Thoracic aorta (tissue), 2 donors: ENCODE results near the gene CPM. TPM values are rescaled to one million over a fixed set of nuclear protein-coding genes. Genes with fewer than 3 reads are reported as not detected.

Experiments used
- ATAC-seq: fragments of 150-250 bp; one replicate; pipeline ENCODE4 v1.8.0; 2017; ENCODE audit warnings: low read depth; ENCODE audit not compliant: insufficient number of reproducible peaks, low FRiP score
- DNase-seq: peaks from one replicate; pipeline ENCODE4 v3.0.0-alpha.2; 2020; ENCODE audit warnings: low spot score
- H3K27ac ChIP-seq, 2 donors: fragments of 200-600 bp; sonication (generic); 1 replicate in 1 of 2; 2 replicates in 1 of 2; pipeline ENCODE4 v1.5.1; 2016; ENCODE audit warnings: mild to moderate bottlenecking in 2 of 2, moderate library complexity in 2 of 2
- H3K27me3 ChIP-seq: fragments of 200-600 bp; sonication (generic); replicated peaks from 2 replicates; pipeline ENCODE4 v1.6.0; 2016; ENCODE audit warnings: mild to moderate bottlenecking; ENCODE audit not compliant: insufficient read depth
- H3K36me3 ChIP-seq: fragments of 200-600 bp; sonication (generic); one replicate; pipeline ENCODE4 v1.5.1; 2016
- H3K4me1 ChIP-seq, 2 donors: fragments of 200-600 bp; sonication (generic); 1 replicate in 1 of 2; 2 replicates in 1 of 2; pipeline versions ENCODE4 v1.5.1 to v1.6.0; 2016; ENCODE audit warnings: low read depth in 2 of 2, mild to moderate bottlenecking in 1 of 2; ENCODE audit not compliant: control insufficient read depth in 1 of 2
- H3K4me3 ChIP-seq: fragments of 200-600 bp; sonication (generic); 2 replicates; pipeline ENCODE4 v1.5.1; 2016; ENCODE audit warnings: mild to moderate bottlenecking
- H3K9me3 ChIP-seq: fragments of 200-600 bp; sonication (generic); 2 replicates; pipeline ENCODE4 v1.5.1; 2016
- CTCF ChIP-seq: fragments of 200-600 bp; sonication (generic); IDR thresholded peaks from one replicate; pipeline ENCODE4 v1.5.1; 2019; ENCODE audit warnings: antibody characterized with exemption
- total RNA-seq, 2 donors: library from RNA; depleted of rRNA; stranded (reverse); fragments of >200 nt; gene quantifications; one replicate each; pipeline versions ENCODE4 v1.1.0 to v1.2.3, GENCODE V29; 2016

CPM gene
- total RNA-seq, 2 donors from 2014 or later: 22.1 to 62.3 TPM

GRCh38 chr12:68870443-68870842, 62.5 kb downstream of the CPM start:
- no peaks in the 10 kb centered on the region for H3K4me1 ChIP-seq
- no peak for TF ChIP-seq CTCF
- ATAC-seq: no peak

DNA sequence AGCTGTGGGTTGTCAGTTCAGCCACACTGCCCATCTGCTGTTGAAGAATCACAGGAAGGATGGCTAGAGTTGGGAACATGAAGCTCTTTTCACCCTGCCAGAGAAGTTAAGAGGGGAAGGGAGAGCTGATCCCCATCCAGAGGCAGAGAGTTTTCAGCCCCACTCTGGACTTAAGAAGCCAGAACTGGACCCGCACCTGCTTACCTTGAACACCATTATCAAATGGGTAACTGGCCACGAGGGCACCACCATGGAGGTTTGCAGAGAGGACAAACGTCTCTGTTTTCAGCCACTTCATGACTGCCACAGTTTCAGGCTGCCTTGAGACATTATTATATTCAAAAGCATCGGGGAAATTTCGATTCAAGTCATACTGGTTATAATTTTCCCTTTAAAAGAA, 63.0 kb downstream of the CPM start:
- Histone ChIP-seq H3K27ac (no peak overlapping the region), H3K4me1 (no peaks in the 10 kb centered on the region), H3K4me3 (no peak overlapping the region), H3K27me3 (no peaks in the 10 kb centered on the region), H3K36me3 (no peaks in the 10 kb centered on the region), H3K9me3 (no peaks in the 10 kb centered on the region)
- DNase-seq (no peak), ATAC-seq (no peak)
- TF ChIP-seq CTCF: no peak

More at GRCh38 chr12:68870443-68870842, 62.5 kb downstream of the CPM start:
- Histone ChIP-seq H3K27ac (no peak overlapping the region), H3K36me3 (no peaks in the 10 kb centered on the region), H3K27me3 (no peaks in the 10 kb centered on the region), H3K4me3 (no peak overlapping the region), H3K9me3 (no peaks in the 10 kb centered on the region)
- no peak for DNase-seq

GRCh38 chr12:68868043-68868790, 64.8 kb downstream of the CPM start:
- no peak for DNase-seq
- TF ChIP-seq CTCF: no peak
- Histone ChIP-seq H3K27me3 (no peaks in the 10 kb centered on the region), H3K9me3 (no peaks in the 10 kb centered on the region), H3K4me1 (no peaks in the 10 kb centered on the region), H3K27ac (no peak overlapping the region), H3K36me3 (no peaks in the 10 kb centered on the region), H3K4me3 (no peak overlapping the region)
- ATAC-seq: no peak

GRCh38 chr12:68867606-68868005, 65.4 kb downstream of the CPM start:
- no peak for TF ChIP-seq CTCF

DNA sequence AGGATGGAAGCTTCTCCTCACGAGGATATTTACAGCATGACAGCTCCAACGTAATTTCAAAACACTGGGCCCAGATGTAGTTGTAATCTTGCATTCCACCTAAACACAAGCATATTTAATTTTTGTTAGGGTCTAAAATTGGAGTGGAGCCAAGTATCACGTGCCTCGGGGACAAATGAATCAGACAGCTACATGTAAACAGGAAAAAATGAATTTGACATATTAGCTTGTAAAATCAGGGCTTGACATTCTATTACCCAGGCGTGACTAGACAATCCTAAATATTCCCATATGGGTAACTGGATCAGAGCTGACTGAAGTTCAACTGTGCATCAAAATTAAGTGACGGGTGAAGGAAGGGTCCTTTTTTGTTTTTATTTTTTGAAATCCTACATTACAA, 66.0 kb downstream of the CPM start:
- no peak overlapping the region for H3K27ac ChIP-seq
- no peaks in the 10 kb centered on the region for H3K27me3 ChIP-seq
- H3K4me3 ChIP-seq: no peak overlapping the region
- TF ChIP-seq CTCF: no peak
- no peaks in the 10 kb centered on the region for H3K36me3 ChIP-seq
- no peak for DNase-seq
- no peaks in the 10 kb centered on the region for H3K4me1 ChIP-seq
- H3K9me3 ChIP-seq: no peaks in the 10 kb centered on the region
- ATAC-seq: no peak

More at GRCh38 chr12:68867606-68868005, 65.4 kb downstream of the CPM start:
- Histone ChIP-seq H3K27ac (no peak overlapping the region), H3K27me3 (no peaks in the 10 kb centered on the region), H3K36me3 (no peaks in the 10 kb centered on the region), H3K4me3 (no peak overlapping the region), H3K4me1 (no peaks in the 10 kb centered on the region), H3K9me3 (no peaks in the 10 kb centered on the region)
- ATAC-seq: no peak
- DNase-seq: no peak
